SJCRH30 (cell line): ENCODE data around the gene CARMIL3. TPM values are rescaled to one million over a fixed set of nuclear protein-coding genes. Genes with fewer than 3 reads are reported as not detected.

ENCODE experiments used
- DNase-seq, 2 experiments: peaks; one replicate each; pipeline ENCODE4 v3.0.0-alpha.2; 2015 to 2020
- H3K27ac ChIP-seq: fragments of 250-450 bp; sonication (Bioruptor Pico); 2 replicates; pipeline ENCODE4 v1.5.1; 2020; ENCODE audit warnings: mild to moderate bottlenecking, moderate library complexity
- H3K27me3 ChIP-seq: fragments of 250-450 bp; sonication (Bioruptor Pico); 2 replicates; pipeline ENCODE4 v1.5.1; 2020; ENCODE audit warnings: mild to moderate bottlenecking, moderate library complexity
- H3K36me3 ChIP-seq: fragments of 250-450 bp; sonication (Bioruptor Pico); 2 replicates; pipeline ENCODE4 v1.5.1; 2020; ENCODE audit warnings: mild to moderate bottlenecking, moderate library complexity
- H3K4me1 ChIP-seq: fragments of 250-450 bp; sonication (Bioruptor Pico); 2 replicates; pipeline ENCODE4 v1.5.1; 2020; ENCODE audit warnings: mild to moderate bottlenecking, moderate library complexity
- H3K4me3 ChIP-seq: fragments of 250-450 bp; sonication (Bioruptor Pico); 2 replicates; pipeline ENCODE4 v1.5.1; 2020; ENCODE audit warnings: mild to moderate bottlenecking, moderate library complexity
- H3K9me3 ChIP-seq: fragments of 250-450 bp; sonication (Bioruptor Pico); replicated peaks from 2 replicates; pipeline ENCODE4 v1.5.1; 2020; ENCODE audit warnings: mild to moderate bottlenecking, moderate library complexity
- total RNA-seq: library from RNA; depleted of rRNA; stranded (reverse); fragments of >200 nt; shearing (Covaris generic); gene quantifications from 2 replicates; pipeline ENCODE4 v1.2.3, GENCODE V29; 2014

CARMIL3 gene
- total RNA-seq, 1 experiment from 2014 or later: 0.40 TPM

GRCh38 chr14:24072881-24073877 is 21.4 kb downstream of the CARMIL3 start:
- H3K4me1 ChIP-seq: no peaks in the 10 kb centered on the region
- no peak overlapping the region for H3K27ac ChIP-seq
- DNase-seq: no peak
- H3K36me3 ChIP-seq: no peaks in the 10 kb centered on the region
- no peaks in the 10 kb centered on the region for H3K9me3 ChIP-seq
- H3K4me3 ChIP-seq: no peak overlapping the region
- H3K27me3 ChIP-seq: no peaks in the 10 kb centered on the region; the same call in 1 of the 2 replicates

GRCh38 chr14:24074625-24075484 is 23.0 kb downstream of the CARMIL3 start:
- Histone ChIP-seq H3K27ac (no peak overlapping the region), H3K4me1 (no peaks in the 10 kb centered on the region), H3K27me3 (no peaks in the 10 kb centered on the region), H3K9me3 (no peaks in the 10 kb centered on the region), H3K36me3 (no peaks in the 10 kb centered on the region), H3K4me3 (no peak overlapping the region)
- no peak for DNase-seq

GRCh38 chr14:24075485-24076301 is 23.9 kb downstream of the CARMIL3 start:
- no peaks in the 10 kb centered on the region for H3K9me3 ChIP-seq
- 0 out of 2 replicates have a peak, but pooled peaks cover under 1% of the 10 kb centered on the region for H3K27me3 ChIP-seq
- H3K4me3 ChIP-seq: no peak overlapping the region
- no peak for DNase-seq
- no peaks in the 10 kb centered on the region for H3K4me1 ChIP-seq
- no peaks in the 10 kb centered on the region for H3K36me3 ChIP-seq
- no peak overlapping the region for H3K27ac ChIP-seq

GRCh38 chr14:24076302-24076601 is 24.4 kb downstream of the CARMIL3 start:
- no peaks in the 10 kb centered on the region for H3K36me3 ChIP-seq
- H3K4me3 ChIP-seq: no peak overlapping the region
- no peak for DNase-seq
- no peaks in the 10 kb centered on the region for H3K4me1 ChIP-seq
- no peak overlapping the region for H3K27ac ChIP-seq
- no peaks in the 10 kb centered on the region for H3K9me3 ChIP-seq
- 0 out of 2 replicates have a peak, but pooled peaks cover 2% of the 10 kb centered on the region for H3K27me3 ChIP-seq

GRCh38 chr14:24077086-24077485 is 25.3 kb downstream of the CARMIL3 start:
- no peak overlapping the region for H3K4me3 ChIP-seq
- 0 out of 2 replicates have a peak, but pooled peaks cover 2% of the 10 kb centered on the region for H3K27me3 ChIP-seq
- DNase-seq: no peak

GRCh38 chr14:24078146-24078545 is 26.3 kb downstream of the CARMIL3 start:
- DNase-seq: no peak
- H3K27me3 ChIP-seq: 0 out of 2 replicates have a peak, but pooled peaks cover 2% of the 10 kb centered on the region
- H3K4me3 ChIP-seq: no peak overlapping the region
- H3K4me1 ChIP-seq: no peaks in the 10 kb centered on the region
- H3K9me3 ChIP-seq: no peaks in the 10 kb centered on the region
- no peak overlapping the region for H3K27ac ChIP-seq
- no peaks in the 10 kb centered on the region for H3K36me3 ChIP-seq

More at GRCh38 chr14:24077086-24077485, 25.3 kb downstream of the CARMIL3 start:
- no peaks in the 10 kb centered on the region for H3K9me3 ChIP-seq
- no peaks in the 10 kb centered on the region for H3K4me1 ChIP-seq
- no peak overlapping the region for H3K27ac ChIP-seq
- no peaks in the 10 kb centered on the region for H3K36me3 ChIP-seq

GRCh38 chr14:24079491-24080141 is 27.8 kb downstream of the CARMIL3 start:
- H3K4me1 ChIP-seq: no peaks in the 10 kb centered on the region; the same call in 1 of the 2 replicates
- peak in 1 of 2 experiments; percentile 25 for DNase-seq
- H3K27me3 ChIP-seq: 0 out of 2 replicates have a peak, but pooled peaks cover 2% of the 10 kb centered on the region
- no peaks in the 10 kb centered on the region for H3K9me3 ChIP-seq
- no peak overlapping the region for H3K27ac ChIP-seq
- H3K36me3 ChIP-seq: no peaks in the 10 kb centered on the region
- H3K4me3 ChIP-seq: no peak overlapping the region

GRCh38 chr14:24080142-24080530 is 28.3 kb downstream of the CARMIL3 start:
- Histone ChIP-seq H3K4me1 (no peaks in the 10 kb centered on the region; the same call in 1 of the 2 replicates), H3K27me3 (0 out of 2 replicates have a peak, but pooled peaks cover 2% of the 10 kb centered on the region), H3K4me3 (no peak overlapping the region), H3K9me3 (no peaks in the 10 kb centered on the region), H3K27ac (no peak overlapping the region), H3K36me3 (no peaks in the 10 kb centered on the region)
- no peak for DNase-seq

- H3K9me3 ChIP-seq: no peaks in the 10 kb centered on the region
- H3K36me3 ChIP-seq: no peaks in the 10 kb centered on the region
- H3K4me1 ChIP-seq: no peaks in the 10 kb centered on the region; the same call in 1 of the 2 replicates
- no peak for DNase-seq
- no peak overlapping the region for H3K27ac ChIP-seq
- H3K4me3 ChIP-seq: peak overlapping the region; percentile 50
- H3K27me3 ChIP-seq: 0 out of 2 replicates have a peak, but pooled peaks cover 2% of the 10 kb centered on the region
These were observed 29.3 kb downstream of the CARMIL3 start for GRCh38 chr14:24080888-24081738.

- DNase-seq: no peak
- Histone ChIP-seq H3K27me3 (0 out of 2 replicates have a peak, but pooled peaks cover 2% of the 10 kb centered on the region), H3K4me3 (no peak overlapping the region), H3K9me3 (no peaks in the 10 kb centered on the region), H3K4me1 (peaks cover 2% of the 10 kb centered on the region; the same call in 1 of the 2 replicates), H3K27ac (no peak overlapping the region), H3K36me3 (no peaks in the 10 kb centered on the region)
These were observed 30.0 kb downstream of the CARMIL3 start for GRCh38 chr14:24081739-24082211.

GRCh38 chr14:24082411-24083080 is 30.7 kb downstream of the CARMIL3 start:
- Histone ChIP-seq H3K27ac (no peak overlapping the region), H3K36me3 (no peaks in the 10 kb centered on the region), H3K4me1 (peaks cover 8% of the 10 kb centered on the region; the same call in 1 of the 2 replicates), H3K9me3 (no peaks in the 10 kb centered on the region), H3K4me3 (no peak overlapping the region), H3K27me3 (0 out of 2 replicates have a peak, but pooled peaks cover 2% of the 10 kb centered on the region)
- no peak for DNase-seq

- H3K4me1 ChIP-seq: peaks cover 8% of the 10 kb centered on the region; the same call in 1 of the 2 replicates
- DNase-seq: no peak
- 0 out of 2 replicates have a peak, but pooled peaks cover 2% of the 10 kb centered on the region for H3K27me3 ChIP-seq
- H3K4me3 ChIP-seq: no peak overlapping the region
- H3K27ac ChIP-seq: no peak overlapping the region
- no peaks in the 10 kb centered on the region for H3K36me3 ChIP-seq
- no peaks in the 10 kb centered on the region for H3K9me3 ChIP-seq
These were observed 31.7 kb downstream of the CARMIL3 start for GRCh38 chr14:24083462-24083861.
